ENCODE data around the gene VDAC2.

VDAC2 gene

GRCh38 chr10:75240329-75241076 is 29.9 kb downstream of the VDAC2 start:
- TF ChIP-seq CTCF (IDR thresholded peaks at IDR 0.05; ENCODE audit: low read depth, low read length, missing control alignments): no peak
- no peak overlapping the region for H3K4me3 ChIP-seq (replicated peaks; ENCODE audit: low read depth, low read length)
- DNase-seq (ENCODE audit: extremely low read depth, low read depth): no peak

- DNase-seq (ENCODE audit: extremely low read depth, low read depth): no peak
- no peak for TF ChIP-seq CTCF (IDR thresholded peaks at IDR 0.05; ENCODE audit: low read depth, low read length, missing control alignments)
- H3K4me3 ChIP-seq (replicated peaks; ENCODE audit: low read depth, low read length): no peak overlapping the region
These were observed 32.8 kb downstream of the VDAC2 start for GRCh38 chr10:75243426-75243825.

GRCh38 chr10:75244487-75245353 is 34.1 kb downstream of the VDAC2 start:
- no peak for TF ChIP-seq CTCF (IDR thresholded peaks at IDR 0.05; ENCODE audit: low read depth, low read length, missing control alignments)
- no peak for DNase-seq (ENCODE audit: extremely low read depth, low read depth)
- no peak overlapping the region for H3K4me3 ChIP-seq (replicated peaks; ENCODE audit: low read depth, low read length)

- no peak for DNase-seq (ENCODE audit: extremely low read depth, low read depth)
- TF ChIP-seq CTCF (IDR thresholded peaks at IDR 0.05; ENCODE audit: low read depth, low read length, missing control alignments): no peak
These were observed 35.0 kb downstream of the VDAC2 start for GRCh38 chr10:75245354-75246250.

DNA sequence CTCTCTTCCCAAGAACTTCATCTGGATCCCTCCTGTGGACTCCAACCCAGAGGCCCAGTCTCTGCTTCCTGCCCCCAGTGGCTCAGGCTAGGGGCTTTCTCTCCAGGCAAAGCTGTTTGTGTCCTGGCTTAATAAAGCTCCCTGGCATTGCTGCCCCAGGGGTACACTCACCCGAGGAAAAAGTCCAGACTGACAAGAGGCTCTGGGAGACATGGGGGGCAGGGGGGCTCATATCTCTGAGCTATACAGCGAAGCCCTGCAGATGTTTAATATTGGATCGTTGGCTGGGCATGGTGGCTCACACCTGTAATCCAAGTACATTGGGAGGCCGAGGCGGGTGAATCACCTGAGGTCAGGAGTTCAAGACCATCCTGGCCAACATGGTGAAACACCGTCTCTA is 35.9 kb downstream of the VDAC2 start:
- TF ChIP-seq CTCF (IDR thresholded peaks at IDR 0.05; ENCODE audit: low read depth, low read length, missing control alignments): no peak
- DNase-seq (ENCODE audit: extremely low read depth, low read depth): no peak
- H3K4me3 ChIP-seq (replicated peaks; ENCODE audit: low read depth, low read length): no peak overlapping the region

More at GRCh38 chr10:75245354-75246250, 35.0 kb downstream of the VDAC2 start:
- H3K4me3 ChIP-seq (replicated peaks; ENCODE audit: low read depth, low read length): no peak overlapping the region

GRCh38 chr10:75247797-75248196 is 37.2 kb downstream of the VDAC2 start:
- no peak overlapping the region for H3K4me3 ChIP-seq (replicated peaks; ENCODE audit: low read depth, low read length)
- DNase-seq (ENCODE audit: extremely low read depth, low read depth): no peak
- TF ChIP-seq CTCF (IDR thresholded peaks at IDR 0.05; ENCODE audit: low read depth, low read length, missing control alignments): no peak

All from HFF-Myc (cell line).